GM12864 (cell line): ENCODE results near the gene TRPM3.

Experiments used
- DNase-seq: peaks from one replicate; pipeline ENCODE4 v3.0.0-alpha.2; 2011; ENCODE audit warnings: low read depth
- H3K4me3 ChIP-seq: 2 replicates; pipeline ENCODE4 v1.5.1; 2011; ENCODE audit warnings: mild to moderate bottlenecking, low read depth, low read length, control low read depth
- CTCF ChIP-seq: IDR thresholded peaks from 2 replicates; pipeline ENCODE4 v1.5.1; 2011; ENCODE audit warnings: low read depth, mild to moderate bottlenecking, moderate library complexity, low read length, control low read depth, inconsistent platforms; ENCODE audit errors: missing control alignments

The TRPM3 gene

GRCh38 chr9:70529377-70529776 lies 592.0 kb downstream of the TRPM3 start:
- DNase-seq, result no peak
- no peak overlapping the region for H3K4me3 ChIP-seq
- TF ChIP-seq CTCF, result no peak

GRCh38 chr9:70526902-70527301 lies 594.5 kb downstream of the TRPM3 start:
- TF ChIP-seq CTCF, result no peak
- no peak for DNase-seq
- H3K4me3 ChIP-seq, result no peak overlapping the region

GRCh38 chr9:70525519-70525918 lies 595.9 kb downstream of the TRPM3 start:
- H3K4me3 ChIP-seq, result no peak overlapping the region
- no peak for DNase-seq
- TF ChIP-seq CTCF, result no peak

- no peak for DNase-seq
- no peak overlapping the region for H3K4me3 ChIP-seq
- no peak for TF ChIP-seq CTCF
These were observed 601.3 kb downstream of the TRPM3 start for GRCh38 chr9:70519912-70520724.

GRCh38 chr9:70517926-70518610 lies 603.4 kb downstream of the TRPM3 start:
- DNase-seq, result no peak
- TF ChIP-seq CTCF, result no peak
- H3K4me3 ChIP-seq, result no peak overlapping the region

GRCh38 chr9:70514273-70514672 lies 607.1 kb downstream of the TRPM3 start:
- TF ChIP-seq CTCF, result no peak
- DNase-seq, result no peak
- H3K4me3 ChIP-seq, result no peak overlapping the region
